ENCODE data around the gene STK32B. TPM values are rescaled to one million over a fixed set of nuclear protein-coding genes. Genes with fewer than 3 reads are reported as not detected.

Gene STK32B
- total and polyA plus RNA-seq, 9 of the 15 experiments (the other 6 are each of a cell fraction or from before 2014, with no cell fraction given), result 0.03 to 0.20 (median 0.07) TPM; not detected in 2

DNA sequence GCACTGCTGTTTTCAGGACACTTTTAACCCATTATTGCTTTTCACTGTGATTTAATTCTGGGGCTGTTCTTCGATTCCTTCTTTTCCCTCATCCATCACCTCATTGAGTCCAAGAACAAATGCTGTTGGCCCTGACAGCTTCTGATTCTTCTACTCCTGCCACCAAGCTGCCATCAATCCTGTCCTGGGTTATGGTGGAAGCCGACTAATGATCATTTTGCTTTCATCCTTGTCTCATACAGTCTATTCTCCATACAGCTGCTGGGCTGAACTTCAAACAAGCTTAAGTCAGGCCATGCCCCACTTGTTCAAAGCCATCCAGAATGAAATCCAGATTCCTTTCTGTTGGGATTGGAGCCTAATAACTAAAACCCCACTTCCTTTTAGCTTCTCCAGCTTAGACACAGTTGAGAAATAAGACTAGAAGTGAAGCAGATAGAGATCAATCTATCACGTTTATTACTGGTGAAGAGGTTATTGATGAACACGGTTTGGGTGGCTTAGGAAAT lies 161.9 kb downstream of the STK32B start:
- intact Hi-C loops (cut with micrococcal nuclease) (no loop called here), in situ Hi-C loops (cut with MboI) (no loop called here)
- BruUV-seq (replicated peaks), result no TSS peak
- no peaks in the 10 kb centered on the region for H3K9me1 ChIP-seq (ENCODE audit: control insufficient read depth, insufficient read depth, low read length)
- no peak overlapping the region for H2AFZ ChIP-seq (ENCODE audit: low read depth, low read length)
- DNase-seq (ENCODE audit: extremely low read depth in 1 of 4, low spot score in 3 of 4), result no peak
- TF ChIP-seq SMAD3 (CRISPR knock-in tag; conservative IDR thresholded peaks at IDR 0.05), result no peak
- TF ChIP-seq HOXB6 (CRISPR knock-in tag; IDR thresholded peaks at IDR 0.05; ENCODE audit: borderline replicate concordance), result no peak
- H3K27ac ChIP-seq (ENCODE audit: extremely low read depth, low read depth, low read length), result no peak overlapping the region
- H3K79me2 ChIP-seq (ENCODE audit: control insufficient read depth, insufficient read depth, low read length), result no peaks in the 10 kb centered on the region
- H3K9ac ChIP-seq (ENCODE audit: insufficient read depth in 1 of 2, low read depth in 2 of 2, low read length in 2 of 2), result no peak overlapping the region
- no peaks in the 10 kb centered on the region for H3K9me3 ChIP-seq (replicated peaks; ENCODE audit: control insufficient read depth, insufficient read depth, low read depth, low read length)
- no peak overlapping the region for H3K4me2 ChIP-seq (ENCODE audit: insufficient read depth, low read length)
- WGBS (ENCODE audit: insufficient coverage, low coverage, missing lambda C conversion rate), result 3% methylated on average over 4 of the region's 4 CpGs
- ChIA-PET POLR2A (interaction anchor here (0.8 kb wide), 1 partner anchor 17 kb away, joined by 3 read pairs; no protein-coding TSS in a partner anchor), CTCF (ENCODE audit: low intra/inter-chr PET ratio) (no interaction called here)
- H3K4me1 ChIP-seq (replicated peaks in 1 of 2; ENCODE audit: control insufficient read depth in 2 of 2, insufficient read depth in 2 of 2, low read length in 2 of 2), result no peaks in the 10 kb centered on the region
- no peak for FAIRE-seq
- no peaks in the 10 kb centered on the region for H3K36me3 ChIP-seq (ENCODE audit: control insufficient read depth, insufficient read depth, low read length)
- no peak for ATAC-seq
- H3K4me3 ChIP-seq, result no peak overlapping the region
- H3K27me3 ChIP-seq (ENCODE audit: control insufficient read depth in 2 of 2, insufficient read depth in 2 of 2, low read length in 2 of 2), result no peaks in the 10 kb centered on the region
- H4K20me1 ChIP-seq (replicated peaks; ENCODE audit: control insufficient read depth, insufficient read depth, low read length), result no peaks in the 10 kb centered on the region

DNA sequence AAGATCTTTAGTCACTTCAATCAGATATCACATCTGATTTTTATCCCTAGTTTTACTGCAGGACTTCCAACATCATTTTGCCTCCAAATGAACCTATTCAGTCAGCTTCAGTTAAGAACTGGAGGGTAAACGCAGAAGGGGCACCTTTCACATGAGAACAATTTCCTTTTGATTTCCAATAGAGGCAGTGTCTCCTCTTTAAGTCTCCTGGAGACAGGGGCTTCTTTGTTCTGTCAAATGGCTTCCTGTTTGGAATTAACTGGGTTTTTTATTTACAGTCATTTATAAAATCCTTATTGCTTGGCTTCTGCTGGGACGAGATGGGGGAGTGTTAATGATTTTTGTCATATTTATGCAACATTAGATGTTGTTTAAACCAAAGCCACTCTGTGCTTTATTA lies 164.0 kb downstream of the STK32B start:
- Histone ChIP-seq H3K9me1 (ENCODE audit: control insufficient read depth, insufficient read depth, low read length) (no peaks in the 10 kb centered on the region), H2AFZ (ENCODE audit: low read depth, low read length) (no peak overlapping the region), H3K4me2 (ENCODE audit: insufficient read depth, low read length) (no peak overlapping the region), H3K27me3 (ENCODE audit: control insufficient read depth in 2 of 2, insufficient read depth in 2 of 2, low read length in 2 of 2) (no peaks in the 10 kb centered on the region), H3K27ac (ENCODE audit: extremely low read depth, low read depth, low read length) (no peak overlapping the region), H3K4me1 (replicated peaks in 1 of 2; ENCODE audit: control insufficient read depth in 2 of 2, insufficient read depth in 2 of 2, low read length in 2 of 2) (no peaks in the 10 kb centered on the region), H3K79me2 (ENCODE audit: control insufficient read depth, insufficient read depth, low read length) (no peaks in the 10 kb centered on the region), H3K9me3 (replicated peaks; ENCODE audit: control insufficient read depth, insufficient read depth, low read depth, low read length) (no peaks in the 10 kb centered on the region), H3K4me3 (no peak overlapping the region), H4K20me1 (replicated peaks; ENCODE audit: control insufficient read depth, insufficient read depth, low read length) (no peaks in the 10 kb centered on the region), H3K9ac (ENCODE audit: insufficient read depth in 1 of 2, low read depth in 2 of 2, low read length in 2 of 2) (no peak overlapping the region), H3K36me3 (ENCODE audit: control insufficient read depth, insufficient read depth, low read length) (no peaks in the 10 kb centered on the region)
- TF ChIP-seq HIVEP1 (CRISPR knock-in tag; IDR thresholded peaks at IDR 0.05) (no peak), ZNF785 (CRISPR knock-in tag; IDR thresholded peaks at IDR 0.05) (no peak), POU5F1 (IDR thresholded peaks at IDR 0.05; ENCODE audit: borderline replicate concordance, low read depth, low read length, partially characterized antibody) (no peak), KDM1A (IDR thresholded peaks at IDR 0.05) (no peak), ZNF274 (IDR thresholded peaks at IDR 0.05; ENCODE audit: borderline replicate concordance, low read depth, low read length) (no peak)
- TF ChIP-seq, protein P1, sequence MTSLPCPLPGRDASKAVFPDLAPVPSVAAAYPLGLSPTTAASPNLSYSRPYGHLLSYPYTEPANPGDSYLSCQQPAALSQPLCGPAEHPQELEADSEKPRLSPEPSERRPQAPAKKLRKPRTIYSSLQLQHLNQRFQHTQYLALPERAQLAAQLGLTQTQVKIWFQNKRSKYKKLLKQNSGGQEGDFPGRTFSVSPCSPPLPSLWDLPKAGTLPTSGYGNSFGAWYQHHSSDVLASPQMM (CRISPR knock-in tag; IDR thresholded peaks at IDR 0.05), result no peak
- BruUV-seq (replicated peaks), result no TSS peak
- POLR2A ChIA-PET, result no interaction called here
- ATAC-seq (no peak), DNase-seq (ENCODE audit: extremely low read depth in 1 of 4, low spot score in 3 of 4) (no peak), FAIRE-seq (no peak)
- WGBS (ENCODE audit: insufficient coverage, low coverage, missing lambda C conversion rate), result 0% methylated on average over 2 of the region's 2 CpGs
- in situ Hi-C loops (cut with MboI) (no loop called here), intact Hi-C loops (cut with micrococcal nuclease) (no loop called here)
- CTCF ChIA-PET (ENCODE audit: low intra/inter-chr PET ratio), result no interaction called here
